AG20443 (cell line): ENCODE measurements around the gene S100Z.
"Not testable (repeated sequence)": the region's sequence is repeated elsewhere in the genome, so short reads cannot be mapped to it uniquely, and the experiment has no call there.

Experiments used
- DNase-seq: peaks from one replicate; pipeline ENCODE4 v3.0.0; 2012; ENCODE audit warnings: low spot score, mixed read lengths

S100Z gene

GRCh38 chr5:76874088-76874581 lies 24.3 kb downstream of the S100Z start:
- no peak for DNase-seq

GRCh38 chr5:76888733-76889300 lies 39.0 kb downstream of the S100Z start:
- DNase-seq: no peak

- no peak for DNase-seq
These were observed 43.5 kb downstream of the S100Z start for GRCh38 chr5:76893294-76893693.

GRCh38 chr5:76896196-76896595 lies 46.4 kb downstream of the S100Z start:
- no peak for DNase-seq

GRCh38 chr5:76901522-76901921 lies 51.7 kb downstream of the S100Z start:
- DNase-seq: no peak

- no peak for DNase-seq
These were observed 58.4 kb downstream of the S100Z start for GRCh38 chr5:76908166-76908565.

- not testable (repeated sequence) for DNase-seq
These were observed 60.6 kb downstream of the S100Z start for GRCh38 chr5:76910344-76910933.

- DNase-seq: not testable (repeated sequence)
These were observed 64.9 kb downstream of the S100Z start for GRCh38 chr5:76914671-76915070.

GRCh38 chr5:76918539-76918938 lies 68.7 kb downstream of the S100Z start:
- no peak for DNase-seq

- DNase-seq: no peak
These were observed 70.7 kb downstream of the S100Z start for GRCh38 chr5:76920491-76920890.

GRCh38 chr5:76926329-76927105 lies 76.7 kb downstream of the S100Z start:
- no peak for DNase-seq

GRCh38 chr5:76927961-76928360 lies 78.1 kb downstream of the S100Z start:
- no peak for DNase-seq

GRCh38 chr5:76930083-76930482 lies 80.3 kb downstream of the S100Z start:
- no peak for DNase-seq

GRCh38 chr5:76938177-76938576 lies 88.4 kb downstream of the S100Z start:
- DNase-seq: no peak

- no peak for DNase-seq
These were observed 91.2 kb downstream of the S100Z start for GRCh38 chr5:76941000-76941399.

- no peak for DNase-seq
These were observed 91.6 kb downstream of the S100Z start for GRCh38 chr5:76941442-76941841.

GRCh38 chr5:76942581-76942980 lies 92.8 kb downstream of the S100Z start:
- DNase-seq: no peak

- no peak for DNase-seq
These were observed 93.2 kb downstream of the S100Z start for GRCh38 chr5:76943006-76943405.

- no peak for DNase-seq
These were observed 94.8 kb downstream of the S100Z start for GRCh38 chr5:76944638-76945037.

- DNase-seq: not testable (repeated sequence)
These were observed 95.4 kb downstream of the S100Z start for GRCh38 chr5:76945238-76945637.

GRCh38 chr5:76946090-76946489 lies 96.3 kb downstream of the S100Z start:
- no peak for DNase-seq

GRCh38 chr5:76947082-76947503 lies 97.3 kb downstream of the S100Z start:
- no peak for DNase-seq
